Measurements from ENCODE around the gene CHST15.

GRCh38 chr10:123986736-123987135, 106.7 kb downstream of the CHST15 start:
- TF ChIP-seq CTCF (IDR thresholded peaks at IDR 0.05): no peak
- TF ChIP-seq POLR2A (IDR thresholded peaks at IDR 0.05): no peak
- TF ChIP-seq EP300 (IDR thresholded peaks at IDR 0.05): no peak

All from ovary (tissue), 3 donors.